Upper lobe of left lung (tissue), 6 donors: ENCODE results near the gene VPS8. TPM values are rescaled to one million over a fixed set of nuclear protein-coding genes. Genes with fewer than 3 reads are reported as not detected.
A peak's percentile ranks its signal among the peaks of the same experiment; 100 is the strongest.

Source experiments
- ATAC-seq, 2 donors: fragments of 200-7000 bp; cut with Tn5 transposase; one replicate each; pipeline ENCODE4 v1.9.1; 2022; ENCODE audit warnings: mild to moderate bottlenecking in 2 of 2, moderate library complexity in 2 of 2; ENCODE audit not compliant: low FRiP score in 2 of 2
- DNase-seq, 2 donors: peaks; one replicate each; pipeline ENCODE4 v3.0.0-alpha.2; 2019 to 2020
- H3K27ac ChIP-seq, 4 donors: fragments of 200-600 bp; sonication (generic); one replicate each; pipeline ENCODE4 v1.5.1; 2016 to 2019
- H3K27me3 ChIP-seq, 4 donors: fragments of 200-600 bp; sonication (generic); one replicate each; pipeline ENCODE4 v1.5.1; 2017 to 2019
- H3K36me3 ChIP-seq, 4 donors: fragments of 200-600 bp; sonication (generic); one replicate each; pipeline ENCODE4 v1.5.1; 2016 to 2019
- H3K4me1 ChIP-seq, 4 donors: fragments of 200-600 bp; sonication (generic); one replicate each; pipeline ENCODE4 v1.5.1; 2018 to 2019
- H3K4me3 ChIP-seq, 4 donors: fragments of 200-600 bp; sonication (generic); one replicate each; pipeline ENCODE4 v1.5.1; 2017 to 2019; ENCODE audit warnings: mild to moderate bottlenecking in 2 of 4, moderate library complexity in 1 of 4
- H3K9me3 ChIP-seq, 4 donors: fragments of 200-600 bp; sonication (generic); one replicate each; pipeline ENCODE4 v1.5.1; 2018 to 2019
- CTCF ChIP-seq, 6 experiments: fragments of 450-650 bp in 4 of 6; fragments of 200-600 bp in 2 of 6; sonication (generic) in 2 of 6; IDR thresholded peaks; one replicate each; pipeline ENCODE4 v1.5.1; 2016 to 2019; ENCODE audit warnings: antibody characterized with exemption in 6 of 6
- EP300 ChIP-seq, 4 donors: sonication (generic); formaldehyde crosslinking; IDR thresholded peaks; one replicate each; pipeline ENCODE4 v1.5.1; 2017; ENCODE audit warnings: antibody characterized with exemption in 4 of 4, control low read depth in 2 of 4
- POLR2A ChIP-seq, 4 donors: fragments of 450-650 bp; IDR thresholded peaks; one replicate each; pipeline ENCODE4 v1.5.1; 2016 to 2017; ENCODE audit warnings: antibody characterized with exemption in 4 of 4, mild to moderate bottlenecking in 2 of 4
- POLR2AphosphoS5 ChIP-seq, 2 donors: sonication (generic); formaldehyde crosslinking; IDR thresholded peaks; one replicate each; pipeline ENCODE4 v1.5.1; 2017; ENCODE audit warnings: antibody characterized with exemption in 2 of 2
- whole genome bisulfite sequencing, 2 donors: methylation state at CpG; one replicate each; pipeline ENCODE4 v1.1.5; 2017 to 2018; 5-methylcytosine and 5-hydroxymethylcytosine counted together
- total RNA-seq, 6 donors: library from RNA; depleted of rRNA in 4 of 6; stranded (reverse); fragments of >200 nt in 4 of 6; gene quantifications; one replicate each; pipeline versions ENCODE4 v1.1.0 to v1.2.1, GENCODE V29; 2016 to 2021
- donor health status: DM: no; HTN: no; CAD: no; lungs with moderate emphysema.
- donor health status: DM: no; HTN: yes; CAD: no; lungs with severe emphysema.

VPS8 gene
- total RNA-seq, 6 donors from 2014 or later = 50.9 to 147 (median 61.5) TPM

- H3K27ac ChIP-seq = no peak overlapping the region
- H3K9me3 ChIP-seq = peaks cover 0 to 4% (median 2%) of the 10 kb centered on the region in 4 donors
- ATAC-seq (no peak), DNase-seq (no peak)
- no peaks in the 10 kb centered on the region for H3K4me1 ChIP-seq
- peaks cover 0 to 8% (median 3%) of the 10 kb centered on the region in 4 donors for H3K36me3 ChIP-seq
- H3K27me3 ChIP-seq = no peaks in the 10 kb centered on the region
- TF ChIP-seq POLR2A (IDR thresholded peaks at IDR 0.05) (no peak), POLR2AphosphoS5 (IDR thresholded peaks at IDR 0.05) (no peak), EP300 (IDR thresholded peaks at IDR 0.05) (no peak), CTCF (IDR thresholded peaks at IDR 0.05) (no peak)
- 33 to 47% methylated on average over 1 of the region's 1 CpG for WGBS, 2 donors
- no peak overlapping the region for H3K4me3 ChIP-seq
These were observed 165.8 kb downstream of the VPS8 start for GRCh38 chr3:184977796-184978195.

GRCh38 chr3:184981071-184981470 is 169.1 kb downstream of the VPS8 start:
- Histone ChIP-seq H3K4me1 (no peaks in the 10 kb centered on the region), H3K4me3 (no peak overlapping the region), H3K27me3 (no peaks in the 10 kb centered on the region), H3K36me3 (peaks cover 0 to 17% (median under 1%) of the 10 kb centered on the region in 4 donors), H3K9me3 (no peaks in the 10 kb centered on the region), H3K27ac (no peak overlapping the region)
- no peak for TF ChIP-seq POLR2A (IDR thresholded peaks at IDR 0.05)
- TF ChIP-seq EP300 (IDR thresholded peaks at IDR 0.05) = no peak
- TF ChIP-seq POLR2AphosphoS5 (IDR thresholded peaks at IDR 0.05) = no peak
- TF ChIP-seq CTCF (IDR thresholded peaks at IDR 0.05) = no peak
- DNase-seq (no peak), ATAC-seq (peak in 1 of 2 donors; percentile 49)
- WGBS, 2 donors = 90 to 92% methylated on average over 3 of the region's 3 CpGs

GRCh38 chr3:184982076-184982475 is 170.1 kb downstream of the VPS8 start:
- Histone ChIP-seq H3K36me3 (peaks cover 2 to 26% (median 5%) of the 10 kb centered on the region in 4 donors), H3K9me3 (no peaks in the 10 kb centered on the region), H3K27ac (no peak overlapping the region), H3K27me3 (no peaks in the 10 kb centered on the region), H3K4me3 (no peak overlapping the region), H3K4me1 (no peaks in the 10 kb centered on the region)
- no peak for TF ChIP-seq POLR2AphosphoS5 (IDR thresholded peaks at IDR 0.05)
- no peak for TF ChIP-seq POLR2A (IDR thresholded peaks at IDR 0.05)
- TF ChIP-seq CTCF (IDR thresholded peaks at IDR 0.05) = no peak
- no peak for TF ChIP-seq EP300 (IDR thresholded peaks at IDR 0.05)
- DNase-seq (no peak), ATAC-seq (no peak)
- WGBS, 2 donors = 50 to 62% methylated on average over 3 of the region's 3 CpGs

- Histone ChIP-seq H3K4me1 (no peaks in the 10 kb centered on the region), H3K27ac (no peak overlapping the region), H3K4me3 (no peak overlapping the region), H3K9me3 (no peaks in the 10 kb centered on the region), H3K27me3 (no peaks in the 10 kb centered on the region), H3K36me3 (peaks cover 3 to 30% (median 5%) of the 10 kb centered on the region in 4 donors)
- TF ChIP-seq CTCF (IDR thresholded peaks at IDR 0.05) (no peak), POLR2A (IDR thresholded peaks at IDR 0.05) (no peak), EP300 (IDR thresholded peaks at IDR 0.05) (no peak), POLR2AphosphoS5 (IDR thresholded peaks at IDR 0.05) (no peak)
- ATAC-seq = no peak
- no peak for DNase-seq
- 91 to 95% methylated on average over 5 of the region's 5 CpGs for WGBS, 2 donors
These were observed 173.6 kb downstream of the VPS8 start for GRCh38 chr3:184985586-184985985.

- DNase-seq = no peak
- WGBS, 2 donors = 94 to 95% methylated on average over 3 of the region's 3 CpGs
- H3K4me3 ChIP-seq = no peak overlapping the region
- no peak for ATAC-seq
- H3K9me3 ChIP-seq = no peaks in the 10 kb centered on the region
- TF ChIP-seq EP300 (IDR thresholded peaks at IDR 0.05) (no peak), POLR2A (IDR thresholded peaks at IDR 0.05) (no peak), CTCF (IDR thresholded peaks at IDR 0.05) (no peak), POLR2AphosphoS5 (IDR thresholded peaks at IDR 0.05) (no peak)
- H3K36me3 ChIP-seq = peaks cover 3 to 30% (median 5%) of the 10 kb centered on the region in 4 donors
- H3K4me1 ChIP-seq = no peaks in the 10 kb centered on the region
- H3K27ac ChIP-seq = no peak overlapping the region
- H3K27me3 ChIP-seq = no peaks in the 10 kb centered on the region
These were observed 174.5 kb downstream of the VPS8 start for GRCh38 chr3:184986366-184986889.
